ENCODE data around the gene NR1D1. TPM values are rescaled to one million over a fixed set of nuclear protein-coding genes. Genes with fewer than 3 reads are reported as not detected.

Gene NR1D1
- total and polyA plus RNA-seq, 2 of the 13 experiments (the other 11 are each of a cell fraction or from before 2014, with no cell fraction given), result 2.1 to 2.7 TPM

GRCh38 chr17:40101367-40102210 is 1.2 kb upstream of the NR1D1 start (continued):
- no peak for TF ChIP-seq HIVEP1 (CRISPR knock-in tag; IDR thresholded peaks at IDR 0.05)
- TF ChIP-seq U2AF1 (optimal IDR thresholded peaks at IDR 0.05; ENCODE audit: low read depth, low read length), result no peak

- CTCF ChIA-PET (ENCODE audit: low intra/inter-chr PET ratio, low total read pairs), result interaction anchor here (1.5 kb wide), 1 partner anchor 11 kb away, joined by 4 read pairs; no protein-coding TSS in a partner anchor
- DNase-seq (ENCODE audit: low spot score), result peak; percentile 99
- H3K27ac ChIP-seq (ENCODE audit: extremely low read length, insufficient read depth, low read length), result peak overlapping the region; percentile 95
- peaks cover 0 to 3% of the 10 kb centered on the region in 2 experiments; a peak in 1 of 5 replicates for H3K27me3 ChIP-seq (ENCODE audit: control insufficient read depth in 1 of 2, insufficient read depth in 2 of 2, low read length in 2 of 2)
- no TSS peak for BruUV-seq (replicated peaks)
- H2AFZ ChIP-seq (ENCODE audit: low read length), result no peak overlapping the region
- peaks cover 85% of the 10 kb centered on the region for H3K4me1 ChIP-seq (ENCODE audit: insufficient read depth, low read length)
- peaks cover 13 to 18% of the 10 kb centered on the region in 2 experiments for H3K36me3 ChIP-seq (replicated peaks in 1 of 2; ENCODE audit: control insufficient read depth in 1 of 2, insufficient read depth in 2 of 2, low read length in 2 of 2)
- no peaks in the 10 kb centered on the region for H3K9me3 ChIP-seq (ENCODE audit: low read length)
- peak overlapping the region; percentile 27 to 86 (median 32) for H3K4me3 ChIP-seq (replicated peaks in 1 of 3; ENCODE audit: insufficient read depth in 1 of 3, low read depth in 2 of 3, low read length in 3 of 3)
- H3K4me2 ChIP-seq (ENCODE audit: low read depth, low read length), result peak overlapping the region; percentile 94
- H3K79me2 ChIP-seq (ENCODE audit: insufficient read depth, low read length), result peaks cover 18% of the 10 kb centered on the region
- WGBS (ENCODE audit: low lambda C conversion rate), result 2% methylated on average over 24 of the region's 25 CpGs
- H4K20me1 ChIP-seq (ENCODE audit: insufficient read depth, low read length), result no peaks in the 10 kb centered on the region
- H3K9ac ChIP-seq (ENCODE audit: insufficient read depth, low read depth, low read length), result peak overlapping the region; percentile 94
- peak; percentile 99 for FAIRE-seq
- ATAC-seq, result peak; percentile 67
- POLR2A ChIA-PET, result interaction anchor here (0.5 to 8.1 kb wide), 31 partner anchors 8 to 1588 kb away, joined by 3 to 568 read pairs (median 5); partner anchors contain the start of genes CASC3, CDK12, CSF3 and EIF1
- in situ Hi-C loops (cut with HindIII; ENCODE audit: extremely low pct_ligation_motif_present, low pct_unique_long_range_greater_than_20kb) (no loop called here), intact Hi-C loops (cut with micrococcal nuclease; ENCODE audit: unreplicated experiment) (loop anchor here (1.0 to 10.0 kb wide), 2 partner anchors 12 to 176 kb away; partner anchors contain the start of genes LRRC3C and ORMDL3)
- TF ChIP-seq TGIF2 (CRISPR knock-in tag; IDR thresholded peaks at IDR 0.05), result peak; percentile 95
- TF ChIP-seq POLR2AphosphoS5 (IDR thresholded peaks at IDR 0.05; ENCODE audit: low read depth, low read length), result peak; percentile 34; the same call in 1 of the 2 replicates
- TF ChIP-seq ZFP37 (CRISPR knock-in tag; IDR thresholded peaks at IDR 0.05; ENCODE audit: borderline replicate concordance), result peak; percentile 99
- peak; percentile 97 for TF ChIP-seq JUND (CRISPR knock-in tag; IDR thresholded peaks at IDR 0.05)
- peak; percentile 85 for TF ChIP-seq HMG20A (CRISPR knock-in tag; IDR thresholded peaks at IDR 0.05; ENCODE audit: borderline replicate concordance)
- TF ChIP-seq TCF7 (IDR thresholded peaks at IDR 0.05; ENCODE audit: low read depth), result peak; percentile 98
- peak; percentile 84 for TF ChIP-seq ZFX (CRISPR knock-in tag; IDR thresholded peaks at IDR 0.05; ENCODE audit: low read depth)
- TF ChIP-seq BORCS8-MEF2B (CRISPR knock-in tag; IDR thresholded peaks at IDR 0.05), result peak; percentile 97
- TF ChIP-seq KLF16 (CRISPR knock-in tag; IDR thresholded peaks at IDR 0.05), result peak; percentile 17 to 85; a peak in 2 of 4 replicates
- peak; percentile 86 for TF ChIP-seq ZNF891 (CRISPR knock-in tag; IDR thresholded peaks at IDR 0.05)
- TF ChIP-seq HNF4G (IDR thresholded peaks at IDR 0.05; ENCODE audit: borderline replicate concordance, low read depth, low read length), result peak; percentile 82; the same call in 1 of the 2 replicates
- TF ChIP-seq HNF4G (CRISPR knock-in tag; IDR thresholded peaks at IDR 0.05; ENCODE audit: borderline replicate concordance, low read depth), result peak; percentile 88
- TF ChIP-seq HINFP (CRISPR knock-in tag; IDR thresholded peaks at IDR 0.05; ENCODE audit: low read depth), result peak; percentile 96
- TF ChIP-seq, protein P1, sequence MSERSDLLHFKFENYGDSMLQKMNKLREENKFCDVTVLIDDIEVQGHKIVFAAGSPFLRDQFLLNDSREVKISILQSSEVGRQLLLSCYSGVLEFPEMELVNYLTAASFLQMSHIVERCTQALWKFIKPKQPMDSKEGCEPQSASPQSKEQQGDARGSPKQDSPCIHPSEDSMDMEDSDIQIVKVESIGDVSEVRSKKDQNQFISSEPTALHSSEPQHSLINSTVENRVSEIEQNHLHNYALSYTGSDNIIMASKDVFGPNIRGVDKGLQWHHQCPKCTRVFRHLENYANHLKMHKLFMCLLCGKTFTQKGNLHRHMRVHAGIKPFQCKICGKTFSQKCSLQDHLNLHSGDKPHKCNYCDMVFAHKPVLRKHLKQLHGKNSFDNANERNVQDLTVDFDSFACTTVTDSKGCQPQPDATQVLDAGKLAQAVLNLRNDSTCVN (CRISPR knock-in tag; IDR thresholded peaks at IDR 0.05; ENCODE audit: borderline replicate concordance), result peak; percentile 82; the same call in 1 of the 2 replicates
- no peak; the same call in 1 of the 2 replicates for TF ChIP-seq ZMYM2 (CRISPR knock-in tag; IDR thresholded peaks at IDR 0.05)
- peak; percentile 47; the same call in 1 of the 2 replicates for TF ChIP-seq KDM1A (CRISPR knock-in tag; IDR thresholded peaks at IDR 0.05)
- TF ChIP-seq SIX4 (CRISPR knock-in tag; IDR thresholded peaks at IDR 0.05), result peak; percentile 57
These were observed 429 bp upstream of the NR1D1 start for GRCh38 chr17:40100669-40101366.
